WTC11 (cell line): ENCODE results near the gene U2AF1L4. TPM values are rescaled to one million over a fixed set of nuclear protein-coding genes. Genes with fewer than 3 reads are reported as not detected.
A peak's percentile ranks its signal among the peaks of the same experiment; 100 is the strongest.

Source experiments
- ATAC-seq: fragments of 200-7000 bp; cut with Tn5 transposase; 2 replicates; pipeline ENCODE4 v1.10.0; 2021; ENCODE audit warnings: mild to moderate bottlenecking, moderate library complexity
- Bru-seq: library from RNA; stranded (reverse); fragments of 400-500 nt; gene quantifications from one replicate; lab custom pipeline; 2021; lab: Mats Ljungman, UMichigan
- CTCF ChIA-PET: fragments of 300-600 bp; sonication (Branson Sonifier 250); formaldehyde crosslinking; loops from one replicate; lab custom pipeline; 2021; ENCODE audit warnings: antibody characterized with exemption; lab: Charles Lee
- POLR2A ChIA-PET: fragments of 350-600 bp; sonication (Branson Sonifier 250); formaldehyde crosslinking; loops from one replicate; lab custom pipeline; 2021; ENCODE audit warnings: antibody characterized with exemption; lab: Charles Lee
- DNase-seq: peaks from one replicate; pipeline ENCODE4 v3.0.0; 2021; ENCODE audit warnings: low spot score
- H3K27ac Mint-ChIP-seq: 2 replicates; pipeline ENCODE4 v1.8.0; 2021; ENCODE audit warnings: mixed read lengths
- H3K27me3 Mint-ChIP-seq: 2 replicates; pipeline ENCODE4 v1.8.0; 2021; ENCODE audit warnings: low read depth, mild to moderate bottlenecking, moderate library complexity, mixed read lengths
- H3K36me3 Mint-ChIP-seq: 2 replicates; pipeline ENCODE4 v1.8.0; 2021; ENCODE audit warnings: mixed read lengths
- H3K4me1 Mint-ChIP-seq: 2 replicates; pipeline ENCODE4 v1.8.0; 2022; ENCODE audit warnings: mixed read lengths
- H3K4me3 Mint-ChIP-seq: 2 replicates; pipeline ENCODE4 v1.8.0; 2021; ENCODE audit warnings: mild to moderate bottlenecking, moderate library complexity, mixed read lengths
- H3K9me3 Mint-ChIP-seq: 2 replicates; pipeline ENCODE4 v1.8.0; 2021; ENCODE audit warnings: mixed read lengths
- ATF1 ChIP-seq: sonication (generic); formaldehyde crosslinking; IDR thresholded peaks from 2 replicates; pipeline ENCODE4 v1.8.1; 2023; ENCODE audit warnings: mild to moderate bottlenecking, moderate library complexity, missing genetic modification reagents
- ATF3 ChIP-seq: sonication (generic); formaldehyde crosslinking; conservative IDR thresholded peaks from 2 replicates; pipeline ENCODE4 v1.8.1; 2022; ENCODE audit warnings: mild to moderate bottlenecking, missing genetic modification reagents
- ATF6 ChIP-seq: sonication (generic); formaldehyde crosslinking; IDR thresholded peaks from 2 replicates; pipeline ENCODE4 v1.8.1; 2023; ENCODE audit warnings: mild to moderate bottlenecking, missing genetic modification reagents
- CREM ChIP-seq: sonication (generic); formaldehyde crosslinking; IDR thresholded peaks from 2 replicates; pipeline ENCODE4 v1.8.1; 2022; ENCODE audit warnings: mild to moderate bottlenecking, missing genetic modification reagents, moderate library complexity
- ELF4 ChIP-seq: sonication (generic); formaldehyde crosslinking; IDR thresholded peaks from 2 replicates; pipeline ENCODE4 v1.8.1; 2022; ENCODE audit warnings: low read depth, mild to moderate bottlenecking, moderate library complexity, missing genetic modification reagents
- FOXP1 ChIP-seq: sonication (generic); formaldehyde crosslinking; IDR thresholded peaks from 2 replicates; pipeline ENCODE4 v1.8.0; 2022; ENCODE audit warnings: missing genetic modification reagents, mild to moderate bottlenecking, moderate library complexity, borderline replicate concordance
- GABPB1 ChIP-seq: sonication (generic); formaldehyde crosslinking; IDR thresholded peaks from 2 replicates; pipeline ENCODE4 v1.8.1; 2023; ENCODE audit warnings: mild to moderate bottlenecking, missing genetic modification reagents
- GRHL2 ChIP-seq: fragments of 250-450 bp; sonication (Bioruptor Pico); IDR thresholded peaks from 2 replicates; pipeline ENCODE4 v1.8.0; 2022; ENCODE audit warnings: mild to moderate bottlenecking, moderate library complexity; ENCODE audit not compliant: insufficient replicate concordance, severe bottlenecking
- GTF2I ChIP-seq: fragments of 250-450 bp; sonication (Bioruptor Pico); conservative IDR thresholded peaks from 2 replicates; pipeline ENCODE4 v1.4.0; 2021; ENCODE audit warnings: mild to moderate bottlenecking
- MLX ChIP-seq: sonication (generic); formaldehyde crosslinking; IDR thresholded peaks from 2 replicates; pipeline ENCODE4 v1.8.1; 2023; ENCODE audit warnings: mild to moderate bottlenecking, missing genetic modification reagents, moderate library complexity
- PREB ChIP-seq: sonication (generic); formaldehyde crosslinking; IDR thresholded peaks from 2 replicates; pipeline ENCODE4 v1.8.1; 2022; ENCODE audit warnings: mild to moderate bottlenecking, missing genetic modification reagents, moderate library complexity, borderline replicate concordance
- RELA ChIP-seq: sonication (generic); formaldehyde crosslinking; IDR thresholded peaks from 2 replicates; pipeline ENCODE4 v1.8.1; 2022; ENCODE audit warnings: missing genetic modification reagents, mild to moderate bottlenecking, borderline replicate concordance
- SOX15 ChIP-seq: fragments of 250-450 bp; sonication (Bioruptor Pico); IDR thresholded peaks from 2 replicates; pipeline ENCODE4 v1.9.0; 2021; ENCODE audit warnings: mild to moderate bottlenecking
- SP1 ChIP-seq: sonication (generic); formaldehyde crosslinking; conservative IDR thresholded peaks from 2 replicates; pipeline ENCODE4 v1.8.1; 2022; ENCODE audit warnings: missing genetic modification reagents
- ZNF232 ChIP-seq: sonication (generic); formaldehyde crosslinking; IDR thresholded peaks from 2 replicates; pipeline ENCODE4 v1.8.0; 2022; ENCODE audit warnings: mild to moderate bottlenecking, missing genetic modification reagents
- ZNF263 ChIP-seq: sonication (generic); formaldehyde crosslinking; IDR thresholded peaks from 2 replicates; pipeline ENCODE4 v1.8.1; 2022; ENCODE audit warnings: low read depth, mild to moderate bottlenecking, moderate library complexity, missing genetic modification reagents
- ZNF396 ChIP-seq: fragments of 250-450 bp; sonication (Bioruptor Pico); IDR thresholded peaks from 2 replicates; pipeline ENCODE4 v1.8.0; 2021; ENCODE audit warnings: mild to moderate bottlenecking, moderate library complexity, borderline replicate concordance
- ZNF512 ChIP-seq: sonication (generic); formaldehyde crosslinking; IDR thresholded peaks from 2 replicates; pipeline ENCODE4 v1.8.1; 2022; ENCODE audit warnings: missing genetic modification reagents, borderline replicate concordance
- ZNF671 ChIP-seq: fragments of 250-450 bp; sonication (Bioruptor Pico); IDR thresholded peaks from 2 replicates; pipeline ENCODE4 v1.8.0; 2021; ENCODE audit warnings: mild to moderate bottlenecking
- long read RNA-seq, 3 experiments: library from RNA in 1 of 3; library from capped mRNA in 1 of 3; library from polyadenylated mRNA in 1 of 3; unstranded in 2 of 3; stranded (forward) in 1 of 3; transcript quantifications; one replicate each; pipeline ENCODE4 v2.0.0, GENCODE V29; 2021
- total RNA-seq: library from RNA; stranded (reverse); gene quantifications from 3 replicates; pipeline ENCODE4 v1.2.3, GENCODE V29; 2021
- TF ChIP-seq, protein P1 (sequence below): fragments of 200-600 bp; IDR thresholded peaks from 2 replicates; pipeline ENCODE4 v1.8.0; 2022; ENCODE audit warnings: antibody characterized with exemption
- TF ChIP-seq, protein P2 (sequence below): sonication (generic); formaldehyde crosslinking; IDR thresholded peaks from 2 replicates; pipeline ENCODE4 v1.8.1; 2022; ENCODE audit warnings: mild to moderate bottlenecking, moderate library complexity, missing genetic modification reagents

The U2AF1L4 gene
- 19.7 to 20.9 TPM (median 20.8 TPM) in 3 replicates for total RNA-seq
- Bru-seq, nascent RNA, result percentile 54 among the genes with signal in this experiment
- long read RNA-seq, experiment 1, partial matches to known transcripts, result 7 of 33 reads
- long read RNA-seq, experiment 1, other reads (novel, unspliced or antisense), result 18 of 33 reads
- long read RNA-seq, experiment 2, partial matches to known transcripts, result 1 of 14 reads
- long read RNA-seq, experiment 2, other reads (novel, unspliced or antisense), result 11 of 14 reads
- long read RNA-seq, experiment 3, partial matches to known transcripts, result 8 of 33 reads
- long read RNA-seq, experiment 3, other reads (novel, unspliced or antisense), result 22 of 33 reads

DNA sequence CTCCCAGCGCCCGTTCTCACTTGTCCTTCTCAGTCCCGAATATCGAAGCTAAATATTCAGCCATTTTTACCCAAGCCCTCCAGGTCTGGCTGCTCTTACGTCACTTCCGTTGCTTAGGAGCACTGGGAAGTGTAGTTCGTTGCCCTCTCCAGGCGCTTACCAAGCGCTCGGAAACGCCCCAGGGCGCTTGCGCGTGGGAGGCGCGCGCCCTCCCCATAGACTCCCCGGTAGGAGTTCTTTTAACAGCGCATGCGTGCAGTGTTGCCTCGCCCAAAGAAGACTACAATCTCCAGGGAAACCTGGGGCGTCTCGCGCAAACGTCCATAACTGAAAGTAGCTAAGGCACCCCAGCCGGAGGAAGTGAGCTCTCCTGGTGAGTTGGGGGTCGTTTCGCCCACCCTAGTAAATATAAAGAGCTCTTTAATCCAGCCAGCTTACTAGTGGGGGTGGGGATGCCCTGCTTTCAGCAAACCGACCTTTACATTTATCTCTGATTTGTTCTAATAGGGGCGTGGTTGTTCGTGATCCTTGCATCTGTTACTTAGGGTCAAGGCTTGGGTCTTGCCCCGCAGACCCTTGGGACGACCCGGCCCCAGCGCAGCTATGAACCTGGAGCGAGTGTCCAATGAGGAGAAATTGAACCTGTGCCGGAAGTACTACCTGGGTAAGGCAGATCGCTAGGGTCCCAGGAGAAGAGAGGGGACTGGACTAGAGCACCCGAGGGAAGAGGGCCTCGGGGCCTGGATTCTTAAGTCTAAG, at the start of gene U2AF1L4, which contains the start of gene PSENEN:
TSS of gene U2AF1L4 (minus strand) at position 91 of the 759 bp plus-strand sequence. CDS start at position 64, 27 bp downstream.
TSS of gene PSENEN (plus strand) at position 324 of the 759 bp plus-strand sequence. CDS start at position 604, 280 bp downstream.
- TF ChIP-seq GABPB1 (CRISPR knock-in tag) (peak; percentile 68), ZNF263 (CRISPR knock-in tag) (no peak), CREM (CRISPR knock-in tag) (peak; percentile 88; the same call in 1 of the 2 replicates), ATF1 (CRISPR knock-in tag) (no peak)
- peak; percentile 96 for DNase-seq
- H3K27me3 Mint-ChIP-seq, result no peaks in the 10 kb centered on the region
- H3K4me1 Mint-ChIP-seq, result peaks cover 27% of the 10 kb centered on the region
- POLR2A ChIA-PET, result interaction anchor here (0.6 to 1.5 kb wide), 6 partner anchors 11 to 218 kb away, joined by 3 to 6 read pairs (median 4); partner anchors contain the start of genes HSPB6 and KMT2B
- peak within 1 kb of the TSS; percentile 99 for H3K27ac Mint-ChIP-seq
- CTCF ChIA-PET, result interaction anchor here (0.6 to 2.0 kb wide), 17 partner anchors 11 to 309 kb away, joined by 3 to 41 read pairs (median 4); partner anchors contain the start of genes COX6B1, HSPB6, KIRREL2 and PROSER3
- peaks cover 6% of the 10 kb centered on the region; the same call in 1 of the 2 replicates for H3K36me3 Mint-ChIP-seq
- no peaks in the 10 kb centered on the region for H3K9me3 Mint-ChIP-seq
- peak; percentile 29 for ATAC-seq
- H3K4me3 Mint-ChIP-seq, result peak within 1 kb of the TSS; percentile 98

DNA sequence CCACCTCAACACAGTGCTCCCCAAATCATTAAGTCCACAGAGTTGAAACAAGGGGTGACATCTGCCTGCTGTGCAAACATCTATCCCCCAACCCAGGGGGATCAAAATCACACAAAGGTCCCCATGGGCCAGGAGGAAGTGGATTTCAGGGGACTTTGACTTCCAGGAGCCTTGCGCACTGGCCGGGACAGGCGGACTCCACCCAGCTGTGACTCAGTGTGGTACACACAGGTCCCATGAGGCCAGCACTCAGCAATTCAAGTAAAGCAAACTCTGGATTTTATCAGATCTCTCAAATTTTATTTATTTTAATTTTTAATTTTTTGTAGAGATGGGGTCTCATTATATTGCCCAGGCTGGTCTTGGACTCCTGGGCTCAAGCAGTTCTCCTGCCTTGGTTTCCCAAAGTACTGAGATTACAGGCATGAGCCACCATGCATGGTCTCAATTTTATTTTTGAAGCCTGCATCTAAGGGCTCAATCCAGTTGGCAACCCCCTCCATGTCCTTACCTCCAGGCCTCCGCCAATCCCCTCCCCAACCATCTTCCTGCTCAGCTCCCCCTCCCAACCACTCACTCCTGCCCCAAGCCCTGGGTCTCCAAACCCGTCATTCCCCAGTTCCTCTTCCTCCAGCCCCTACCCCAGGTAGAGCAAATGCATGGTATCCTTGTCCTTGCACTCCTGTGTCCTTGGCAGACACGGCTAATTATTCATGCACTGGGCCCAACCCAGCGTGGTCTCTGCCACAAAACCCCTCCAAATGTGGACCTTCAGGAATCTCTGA, 48.4 kb upstream of the U2AF1L4 start:
- Mint-ChIP-seq H3K9me3 (no peaks in the 10 kb centered on the region), H3K27me3 (peaks cover 37% of the 10 kb centered on the region), H3K4me1 (peaks cover 12% of the 10 kb centered on the region), H3K27ac (no peak overlapping the region), H3K4me3 (no peak overlapping the region), H3K36me3 (no peaks in the 10 kb centered on the region)
- ChIA-PET CTCF (interaction anchor here (0.5 to 2.8 kb wide), 4 partner anchors 9 to 112 kb away, joined by 3 to 11 read pairs (median 4); no protein-coding TSS in a partner anchor), POLR2A (interaction anchor here (0.5 to 0.7 kb wide), 3 partner anchors 42 to 113 kb away, joined by 3 to 4 read pairs (median 3); no protein-coding TSS in a partner anchor)
- DNase-seq (no peak), ATAC-seq (no peak)
- TF ChIP-seq ATF3 (CRISPR knock-in tag), result no peak
- TF ChIP-seq GTF2I (CRISPR knock-in tag), result no peak
- TF ChIP-seq SOX15 (CRISPR knock-in tag), result no peak
- no peak for TF ChIP-seq MLX (CRISPR knock-in tag)
- TF ChIP-seq ZNF396 (CRISPR knock-in tag), result no peak
- TF ChIP-seq SP1 (CRISPR knock-in tag), result no peak
- TF ChIP-seq GRHL2 (CRISPR knock-in tag), result no peak
- TF ChIP-seq, protein P1, sequence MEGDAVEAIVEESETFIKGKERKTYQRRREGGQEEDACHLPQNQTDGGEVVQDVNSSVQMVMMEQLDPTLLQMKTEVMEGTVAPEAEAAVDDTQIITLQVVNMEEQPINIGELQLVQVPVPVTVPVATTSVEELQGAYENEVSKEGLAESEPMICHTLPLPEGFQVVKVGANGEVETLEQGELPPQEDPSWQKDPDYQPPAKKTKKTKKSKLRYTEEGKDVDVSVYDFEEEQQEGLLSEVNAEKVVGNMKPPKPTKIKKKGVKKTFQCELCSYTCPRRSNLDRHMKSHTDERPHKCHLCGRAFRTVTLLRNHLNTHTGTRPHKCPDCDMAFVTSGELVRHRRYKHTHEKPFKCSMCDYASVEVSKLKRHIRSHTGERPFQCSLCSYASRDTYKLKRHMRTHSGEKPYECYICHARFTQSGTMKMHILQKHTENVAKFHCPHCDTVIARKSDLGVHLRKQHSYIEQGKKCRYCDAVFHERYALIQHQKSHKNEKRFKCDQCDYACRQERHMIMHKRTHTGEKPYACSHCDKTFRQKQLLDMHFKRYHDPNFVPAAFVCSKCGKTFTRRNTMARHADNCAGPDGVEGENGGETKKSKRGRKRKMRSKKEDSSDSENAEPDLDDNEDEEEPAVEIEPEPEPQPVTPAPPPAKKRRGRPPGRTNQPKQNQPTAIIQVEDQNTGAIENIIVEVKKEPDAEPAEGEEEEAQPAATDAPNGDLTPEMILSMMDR, result no peak
- TF ChIP-seq, protein P2, sequence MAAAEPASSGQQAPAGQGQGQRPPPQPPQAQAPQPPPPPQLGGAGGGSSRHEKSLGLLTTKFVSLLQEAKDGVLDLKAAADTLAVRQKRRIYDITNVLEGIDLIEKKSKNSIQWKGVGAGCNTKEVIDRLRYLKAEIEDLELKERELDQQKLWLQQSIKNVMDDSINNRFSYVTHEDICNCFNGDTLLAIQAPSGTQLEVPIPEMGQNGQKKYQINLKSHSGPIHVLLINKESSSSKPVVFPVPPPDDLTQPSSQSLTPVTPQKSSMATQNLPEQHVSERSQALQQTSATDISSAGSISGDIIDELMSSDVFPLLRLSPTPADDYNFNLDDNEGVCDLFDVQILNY (CRISPR knock-in tag), result no peak
- TF ChIP-seq RELA (CRISPR knock-in tag), result no peak
- no peak for TF ChIP-seq ZNF232 (CRISPR knock-in tag)
- no peak for TF ChIP-seq ATF6
- no peak for TF ChIP-seq FOXP1 (CRISPR knock-in tag)
- TF ChIP-seq ZNF512 (CRISPR knock-in tag), result no peak
- TF ChIP-seq PREB (CRISPR knock-in tag), result no peak
- no peak for TF ChIP-seq GABPB1 (CRISPR knock-in tag)
- TF ChIP-seq ELF4, result no peak
- no peak for TF ChIP-seq ZNF671
